Stimulated activated CD8-positive, alpha-beta memory T cell treated with anti-CD3 and anti-CD28 coated beads, Interleukin-7, amount 100 ng/mL, for 1 hour (primary cell): ENCODE measurements around the gene C6orf52.
"Not testable (repeated sequence)": the region's sequence is repeated elsewhere in the genome, so short reads cannot be mapped to it uniquely, and the experiment has no call there.

Experiments used
- DNase-seq, 2 donors: peaks; one replicate each; pipeline ENCODE4 v3.0.0-alpha.2; 2020; ENCODE audit warnings: low read depth in 2 of 2

The C6orf52 gene

DNA sequence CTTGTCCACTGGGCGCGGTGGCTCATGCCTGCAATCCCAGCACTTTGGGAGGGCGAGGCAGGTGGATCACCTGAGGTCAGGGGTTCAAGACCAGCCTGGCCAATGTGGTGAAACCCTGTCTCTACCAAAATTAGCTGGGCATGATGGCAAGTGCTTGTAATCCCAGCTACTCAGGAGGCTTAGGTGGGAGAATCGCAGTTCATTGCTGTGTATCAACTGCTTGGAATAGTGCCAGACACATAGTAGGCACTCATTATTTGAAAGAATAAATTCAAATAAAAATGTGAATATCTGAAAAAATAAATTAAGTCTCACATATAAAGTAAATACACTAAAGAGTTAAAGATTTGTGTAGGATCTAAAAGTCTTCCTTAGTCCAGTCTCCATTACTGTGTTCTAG lies 2.2 kb upstream of the C6orf52 start:
- no peak for DNase-seq

DNA sequence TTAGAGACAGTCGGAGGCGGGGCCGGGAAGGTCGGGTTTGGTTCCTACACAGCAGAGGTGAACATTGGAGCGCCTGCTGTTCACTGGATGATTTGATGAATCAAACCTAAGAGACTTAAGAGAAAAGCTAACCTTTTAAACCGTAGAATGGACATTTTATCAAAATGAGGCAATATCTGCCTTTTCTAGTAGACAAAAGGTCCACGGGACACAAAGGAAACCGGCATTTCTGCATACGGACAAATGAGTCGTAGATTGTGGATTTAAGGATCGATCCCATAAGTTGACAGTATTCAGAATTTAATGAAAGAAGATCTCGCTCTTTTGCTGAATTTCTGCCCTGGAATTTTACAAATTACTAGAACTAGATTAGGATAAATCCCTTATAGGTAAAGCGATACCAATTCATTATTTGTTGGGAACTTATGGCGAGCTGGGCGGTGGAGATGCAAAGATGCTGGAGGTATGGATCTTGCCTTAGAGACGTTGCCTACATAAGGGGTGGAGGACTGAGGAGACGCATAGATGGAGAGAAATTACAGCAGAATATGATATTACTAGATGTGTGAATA lies 756 bp upstream of the C6orf52 start:
- DNase-seq = no peak

GRCh38 chr6:10692965-10693538 lies 1.4 kb downstream of the C6orf52 start:
- DNase-seq = no peak

- no peak for DNase-seq
These were observed 3.6 kb downstream of the C6orf52 start for GRCh38 chr6:10690651-10691445.

DNA sequence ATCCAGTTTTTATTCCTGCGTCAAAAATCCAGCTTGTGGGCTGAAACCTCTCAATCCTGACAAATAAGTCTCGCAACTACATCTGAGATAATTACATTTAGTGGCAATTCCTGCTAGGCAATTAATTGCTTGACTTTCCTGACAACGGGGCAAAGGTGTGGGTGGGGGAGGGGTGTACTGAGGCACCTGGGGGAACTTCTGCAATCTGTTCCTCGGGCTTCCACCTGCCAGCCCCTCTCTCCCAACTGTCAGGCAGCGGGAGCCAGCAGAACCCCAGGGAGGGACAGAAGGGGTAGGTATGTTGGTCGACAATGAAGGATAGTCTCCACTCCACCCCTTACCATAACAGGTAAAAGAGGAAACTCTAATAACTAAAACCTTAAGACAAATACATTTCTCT lies 6.8 kb downstream of the C6orf52 start:
- no peak for DNase-seq

GRCh38 chr6:10686901-10687300 lies 7.5 kb downstream of the C6orf52 start:
- DNase-seq = no peak

DNA sequence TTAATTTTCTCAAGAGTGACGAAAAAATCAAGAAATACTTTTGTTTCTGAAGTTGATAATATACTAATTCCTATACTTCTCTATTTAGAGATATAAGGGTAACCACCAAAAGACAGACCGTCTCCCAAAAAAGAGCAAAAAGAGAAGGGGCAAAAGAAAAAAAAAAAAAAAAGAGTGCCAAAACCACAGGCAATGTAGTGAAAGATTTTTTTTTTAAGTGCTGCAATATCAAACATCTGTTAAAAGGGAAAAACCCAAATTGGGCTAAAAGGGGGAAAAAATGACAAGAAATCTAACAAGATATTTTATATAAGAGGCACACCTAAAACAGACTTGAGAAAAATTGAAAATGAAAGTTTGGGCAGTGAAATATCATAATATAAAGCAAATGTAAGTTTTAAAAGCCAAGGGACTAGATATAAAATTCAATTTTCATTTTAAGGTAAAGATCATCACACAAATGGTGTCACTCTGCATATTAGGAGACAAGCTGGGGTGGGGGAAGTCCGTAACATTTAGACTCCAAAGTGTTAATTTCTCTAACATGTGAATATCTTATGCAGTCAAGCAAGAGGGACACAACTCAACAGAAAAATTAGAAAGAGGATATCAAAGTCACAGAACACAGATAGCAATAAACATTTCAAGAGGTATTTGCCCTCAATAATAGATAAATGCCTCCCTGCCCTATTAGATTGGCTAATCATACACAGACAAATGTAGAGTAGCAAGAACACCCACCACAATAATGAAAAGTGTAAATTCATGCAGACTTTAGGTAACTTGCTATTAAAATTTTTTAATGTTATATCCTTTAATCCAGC lies 9.1 kb downstream of the C6orf52 start:
- DNase-seq = no peak

DNA sequence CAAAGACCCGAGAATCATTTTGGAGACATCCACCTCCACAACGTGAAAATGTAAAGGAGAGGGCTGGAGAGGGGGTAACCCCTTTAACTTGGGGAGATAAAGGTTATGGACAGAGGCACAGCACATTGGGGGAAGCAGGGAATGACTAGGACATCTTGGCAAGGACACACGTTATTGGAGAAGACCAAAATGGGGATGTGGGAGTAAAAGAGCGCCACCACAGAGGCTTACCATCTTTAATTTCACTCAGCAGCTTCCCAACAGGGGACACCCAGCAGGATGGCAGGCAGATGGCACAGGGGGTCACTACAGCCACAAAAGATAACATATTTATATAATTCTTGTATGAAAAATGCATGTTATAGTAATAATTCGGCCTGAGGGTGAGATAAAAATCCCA lies 9.8 kb downstream of the C6orf52 start:
- no peak for DNase-seq

DNA sequence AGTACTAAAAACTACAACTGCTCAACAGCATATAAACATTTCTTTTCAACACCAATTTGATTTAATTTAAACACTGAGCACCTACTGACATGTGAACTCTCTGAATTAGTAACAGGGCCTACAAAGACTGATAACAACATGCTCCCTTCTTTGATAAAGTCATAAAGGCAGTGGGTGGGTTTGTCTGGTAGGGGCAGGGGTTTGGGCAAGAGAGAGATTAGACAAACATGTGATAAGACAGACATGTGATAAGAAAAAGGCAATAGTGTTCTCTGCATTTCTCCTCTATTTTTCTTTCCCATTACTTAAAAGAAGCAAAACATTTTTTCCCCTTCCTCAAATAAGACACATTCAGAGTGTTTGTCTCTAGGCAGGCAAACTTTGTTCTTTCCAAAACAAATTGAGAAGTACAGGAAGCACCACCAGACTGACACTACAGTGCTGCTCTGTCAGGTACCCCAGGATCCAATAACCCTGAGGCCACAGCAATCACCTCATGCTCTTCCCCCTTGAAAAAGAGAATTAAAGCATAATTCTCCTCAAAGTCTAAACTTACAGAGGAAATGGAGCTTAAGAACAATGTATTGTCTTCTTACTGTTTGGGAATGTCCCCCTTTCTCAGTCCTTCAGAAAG lies 11.9 kb downstream of the C6orf52 start:
- no peak for DNase-seq

DNA sequence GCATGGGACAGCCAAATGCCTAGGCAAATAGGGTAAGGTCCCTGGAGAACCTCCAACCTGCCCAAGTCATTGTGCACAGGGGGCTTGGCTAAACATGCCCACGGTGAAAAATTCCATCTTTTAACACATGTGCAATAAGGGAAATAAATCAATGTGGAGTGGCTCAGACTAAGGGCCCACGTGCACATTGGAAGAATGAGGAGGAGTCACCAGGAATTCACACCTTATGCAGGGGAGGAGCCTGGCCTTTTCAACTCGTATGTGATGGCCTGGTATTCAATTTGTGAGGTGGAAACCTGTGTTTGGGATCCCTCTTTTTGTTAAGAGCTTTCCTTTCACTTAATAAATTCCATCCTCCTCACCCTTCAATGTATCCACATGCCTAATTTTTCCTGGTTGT lies 12.6 kb downstream of the C6orf52 start:
- DNase-seq = no peak

- no peak for DNase-seq
These were observed 16.0 kb downstream of the C6orf52 start for GRCh38 chr6:10678456-10678855.

DNA sequence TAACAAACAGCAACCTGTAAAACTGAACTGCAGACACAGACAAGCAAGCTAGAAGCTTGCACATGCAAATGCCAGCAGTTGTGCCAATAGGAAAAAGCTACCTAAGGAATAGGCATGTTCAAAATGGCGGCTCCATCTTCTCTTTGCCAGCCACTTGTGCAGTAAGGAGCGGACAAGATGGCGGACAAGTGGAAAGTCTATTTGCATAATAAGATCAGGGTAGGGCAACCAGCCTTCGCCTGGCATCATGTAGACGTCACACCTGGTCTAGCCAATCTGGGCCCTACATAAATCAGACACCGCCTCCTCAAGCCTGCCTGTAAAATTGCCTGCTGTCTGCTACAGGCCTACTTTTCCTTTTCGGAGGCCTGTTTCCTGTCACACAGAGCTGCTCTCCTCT lies 18.0 kb downstream of the C6orf52 start:
- no peak for DNase-seq

GRCh38 chr6:10668126-10668917 lies 26.1 kb downstream of the C6orf52 start:
- DNase-seq = no peak

- DNase-seq = not testable (repeated sequence)
These were observed 28.8 kb downstream of the C6orf52 start for GRCh38 chr6:10665595-10665994.

- no peak for DNase-seq
These were observed 31.7 kb downstream of the C6orf52 start for GRCh38 chr6:10662742-10663141.

DNA sequence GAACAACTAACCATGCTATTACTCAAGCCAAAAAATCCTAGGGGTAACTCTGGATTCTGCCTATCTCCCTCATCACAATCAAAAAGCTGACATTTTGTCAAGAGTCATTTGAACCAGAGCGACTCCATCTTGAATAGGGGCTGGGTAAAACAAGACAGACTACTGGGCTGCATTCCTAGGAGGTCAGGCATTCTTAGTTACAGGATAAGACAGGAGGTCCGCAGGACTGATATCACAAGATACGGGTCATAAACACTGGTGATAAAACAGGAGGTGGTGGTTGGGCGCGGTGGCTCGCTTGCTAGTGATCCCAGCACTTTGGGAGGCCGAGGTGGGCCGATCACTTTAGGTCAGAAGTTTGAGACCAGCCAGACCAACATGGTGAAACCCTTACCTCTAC lies 32.2 kb downstream of the C6orf52 start:
- DNase-seq = no peak

GRCh38 chr6:10660431-10661191 lies 33.8 kb downstream of the C6orf52 start:
- DNase-seq = not testable (repeated sequence)

DNA sequence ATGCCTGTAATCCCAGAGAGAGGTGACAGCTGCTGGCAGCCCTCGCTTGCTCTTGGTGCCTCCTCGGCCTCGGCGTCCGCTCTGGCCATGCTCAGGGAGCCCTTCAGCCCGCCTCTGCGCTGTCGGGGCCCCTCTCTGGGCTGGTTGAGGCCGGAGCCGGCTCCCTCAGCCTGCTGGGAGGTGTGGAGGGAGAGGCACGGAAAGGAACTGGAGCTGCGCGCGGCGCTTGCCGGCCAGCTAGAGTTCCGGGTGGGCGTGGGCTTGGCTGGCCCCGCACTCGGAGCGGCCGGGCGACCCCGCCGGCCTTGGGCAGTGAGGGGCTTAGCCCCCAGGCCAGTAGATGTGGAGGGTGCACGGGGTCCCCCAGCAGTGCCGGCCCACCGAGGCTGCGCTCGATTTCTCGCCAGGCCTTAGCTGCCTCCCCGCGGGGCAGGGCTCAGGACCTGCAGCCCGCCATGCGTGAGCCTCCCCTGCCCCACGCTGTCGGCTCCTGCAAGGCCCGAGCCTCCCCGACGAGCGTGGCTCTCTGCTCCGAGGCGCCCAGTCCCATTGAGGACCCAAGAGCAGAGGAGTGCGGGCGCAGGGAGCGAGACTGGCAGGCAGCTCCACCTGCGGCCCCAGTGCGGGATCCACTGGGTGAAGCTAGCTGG lies 34.6 kb downstream of the C6orf52 start:
- no peak for DNase-seq

DNA sequence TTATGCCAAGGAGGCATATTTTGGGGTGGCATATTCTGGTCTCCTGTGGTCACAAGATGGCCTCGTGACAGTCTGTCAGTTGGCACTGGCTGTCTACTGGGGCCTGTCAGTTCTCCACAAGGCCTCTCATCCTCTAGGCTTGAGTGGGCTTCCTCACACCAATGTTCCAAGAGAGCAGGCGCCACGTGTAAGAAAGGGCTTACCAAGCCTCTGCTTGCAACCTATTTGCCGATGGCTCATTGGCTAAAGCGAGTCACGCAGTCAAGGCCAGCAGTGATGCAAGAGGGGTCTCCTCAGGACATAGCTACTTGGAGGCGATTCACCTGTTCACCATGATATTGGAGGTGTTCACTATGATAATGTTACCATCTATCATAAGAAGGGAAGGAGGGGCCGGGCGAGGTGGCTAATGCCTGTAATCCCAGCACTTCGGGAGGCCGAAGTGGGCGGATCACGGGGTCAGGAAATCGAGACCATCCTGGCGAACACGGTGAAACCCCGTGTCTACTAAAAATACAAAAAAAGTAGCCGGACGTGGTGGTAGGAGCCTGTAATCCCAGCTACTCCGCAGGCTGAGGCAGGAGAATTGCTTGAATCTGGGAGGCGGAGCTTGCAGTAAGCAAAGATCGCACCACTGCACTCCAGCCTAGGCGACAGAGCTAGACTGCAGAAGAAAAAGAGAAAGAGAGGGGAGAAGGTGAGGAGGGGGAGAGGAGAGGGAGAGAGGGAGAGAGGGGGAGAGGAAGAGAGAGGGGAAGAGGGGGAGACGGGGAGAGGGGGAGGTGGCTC lies 35.3 kb downstream of the C6orf52 start:
- DNase-seq = no peak
